ENCODE measurements around the gene RIT1. TPM values are rescaled to one million over a fixed set of nuclear protein-coding genes. Genes with fewer than 3 reads are reported as not detected.

Gene RIT1
- total and polyA plus RNA-seq, 2 of the 13 experiments (the other 11 are each of a cell fraction or from before 2014, with no cell fraction given), result 12.2 to 32.2 TPM

GRCh38 chr1:155880251-155880650 is 30.9 kb downstream of the RIT1 start (continued):
- TF ChIP-seq ZBTB40 (IDR thresholded peaks at IDR 0.05) (no peak), ZBTB40 (CRISPR knock-in tag; IDR thresholded peaks at IDR 0.05) (no peak), ZNF781 (CRISPR knock-in tag; IDR thresholded peaks at IDR 0.05; ENCODE audit: borderline replicate concordance, not compliant biosample characterization) (no peak), ZNF142 (CRISPR knock-in tag; IDR thresholded peaks at IDR 0.05) (no peak), ZNF776 (CRISPR knock-in tag; IDR thresholded peaks at IDR 0.05) (no peak), ZFP36L2 (CRISPR knock-in tag; IDR thresholded peaks at IDR 0.05) (no peak), U2AF2 (IDR thresholded peaks at IDR 0.05; ENCODE audit: low read depth, low read length) (no peak), KDM5A (IDR thresholded peaks at IDR 0.05; ENCODE audit: borderline replicate concordance, low read length) (no peak)
